Ishikawa (cell line): ENCODE measurements around the gene SYT7.

ENCODE experiments used
- CEBPB ChIP-seq: IDR thresholded peaks from 2 replicates; pipeline ENCODE4 v1.6.1; 2012
- EGR1 ChIP-seq: IDR thresholded peaks from 2 replicates; pipeline ENCODE4 v1.6.1; 2012
- EP300 ChIP-seq: IDR thresholded peaks from 2 replicates; pipeline ENCODE4 v1.6.1; 2012; ENCODE audit warnings: borderline replicate concordance
- FOXM1 ChIP-seq: IDR thresholded peaks from 2 replicates; pipeline ENCODE4 v1.6.1; 2012; ENCODE audit warnings: low read depth, borderline replicate concordance
- NFIC ChIP-seq: IDR thresholded peaks from 2 replicates; pipeline ENCODE4 v1.6.1; 2012
- RAD21 ChIP-seq: IDR thresholded peaks from 2 replicates; pipeline ENCODE4 v1.6.1; 2012; ENCODE audit warnings: low read depth
- TAF1 ChIP-seq: IDR thresholded peaks from 2 replicates; pipeline ENCODE4 v1.6.1; 2012; ENCODE audit warnings: low read depth, mild to moderate bottlenecking
- TCF12 ChIP-seq: IDR thresholded peaks from 2 replicates; pipeline ENCODE4 v1.6.1; 2012; ENCODE audit warnings: low read depth
- YY1 ChIP-seq: IDR thresholded peaks from 2 replicates; pipeline ENCODE4 v1.6.1; 2012; ENCODE audit warnings: low read depth
- TF ChIP-seq, protein P1 (sequence below): IDR thresholded peaks from 2 replicates; pipeline ENCODE4 v1.6.1; 2012

DNA sequence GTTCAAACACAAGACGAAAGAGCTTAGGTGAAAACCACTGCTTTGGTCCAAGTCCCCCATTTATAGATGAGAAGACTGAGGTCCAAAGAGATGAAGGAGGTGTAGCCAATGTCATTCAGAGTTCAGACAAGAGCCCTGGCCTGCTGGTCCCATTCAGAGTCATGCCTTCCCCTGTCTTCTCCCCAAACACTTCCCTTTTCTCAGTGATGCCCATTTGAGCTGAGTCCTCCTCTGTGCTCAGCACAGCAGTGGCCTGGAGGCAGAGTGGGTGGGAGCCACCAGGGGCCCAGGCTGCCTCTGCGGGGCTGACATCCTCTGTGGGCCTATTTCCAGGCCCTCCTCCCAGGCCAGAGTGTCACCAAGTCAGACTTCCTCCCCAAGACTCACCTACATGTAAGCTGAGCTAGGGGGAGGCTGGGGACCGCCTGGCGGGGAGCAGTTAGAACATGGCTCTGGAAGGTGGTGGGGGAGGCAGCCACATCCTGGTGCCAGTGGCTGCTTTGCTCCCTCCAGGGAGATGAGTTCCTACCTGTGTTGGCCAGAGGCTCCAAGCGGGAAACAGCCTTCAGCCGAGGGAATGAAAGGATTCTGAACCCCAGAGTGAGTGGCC is 94.8 kb downstream of the SYT7 start:
- no peak for TF ChIP-seq CEBPB
- no peak for TF ChIP-seq TAF1
- no peak for TF ChIP-seq TCF12
- no peak for TF ChIP-seq NFIC
- TF ChIP-seq, protein P1, sequence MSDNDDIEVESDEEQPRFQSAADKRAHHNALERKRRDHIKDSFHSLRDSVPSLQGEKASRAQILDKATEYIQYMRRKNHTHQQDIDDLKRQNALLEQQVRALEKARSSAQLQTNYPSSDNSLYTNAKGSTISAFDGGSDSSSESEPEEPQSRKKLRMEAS: no peak
- no peak for TF ChIP-seq EGR1
- TF ChIP-seq EP300: no peak
- TF ChIP-seq YY1: no peak
- no peak for TF ChIP-seq FOXM1
- no peak for TF ChIP-seq RAD21
